Loucy (cell line): ENCODE measurements around the gene IL1F10.

ENCODE experiments used
- CTCF ChIP-seq: fragments of 200-600 bp; sonication (generic); conservative IDR thresholded peaks from 2 replicates; pipeline ENCODE4 v1.5.1; 2014; ENCODE audit warnings: mild to moderate bottlenecking, antibody characterized with exemption, low read length
- EZH2phosphoT487 ChIP-seq: fragments of 200-600 bp; IDR thresholded peaks from 2 replicates; pipeline ENCODE4 v1.6.1; 2018; ENCODE audit warnings: antibody characterized with exemption, mild to moderate bottlenecking, moderate library complexity, borderline replicate concordance

- TF ChIP-seq CTCF (no peak), EZH2phosphoT487 (no peak)
Measured at GRCh38 chr2:113039158-113039557, 28.6 kb upstream of the IL1F10 start.
